Measurements from ENCODE around the gene CRKL. TPM values are rescaled to one million over a fixed set of nuclear protein-coding genes. Genes with fewer than 3 reads are reported as not detected.
A peak's percentile ranks its signal among the peaks of the same experiment; 100 is the strongest.

Gene CRKL
- total RNA-seq, 1 experiment from 2014 or later: 33.9 TPM

- DNase-seq (ENCODE audit: low spot score): peak; percentile 33
- in situ Hi-C loops (cut with HindIII; ENCODE audit: low sequenced_read_pairs): no loop called here
These were observed 83.2 kb downstream of the CRKL start for GRCh38 chr22:21000207-21000986.

DNA sequence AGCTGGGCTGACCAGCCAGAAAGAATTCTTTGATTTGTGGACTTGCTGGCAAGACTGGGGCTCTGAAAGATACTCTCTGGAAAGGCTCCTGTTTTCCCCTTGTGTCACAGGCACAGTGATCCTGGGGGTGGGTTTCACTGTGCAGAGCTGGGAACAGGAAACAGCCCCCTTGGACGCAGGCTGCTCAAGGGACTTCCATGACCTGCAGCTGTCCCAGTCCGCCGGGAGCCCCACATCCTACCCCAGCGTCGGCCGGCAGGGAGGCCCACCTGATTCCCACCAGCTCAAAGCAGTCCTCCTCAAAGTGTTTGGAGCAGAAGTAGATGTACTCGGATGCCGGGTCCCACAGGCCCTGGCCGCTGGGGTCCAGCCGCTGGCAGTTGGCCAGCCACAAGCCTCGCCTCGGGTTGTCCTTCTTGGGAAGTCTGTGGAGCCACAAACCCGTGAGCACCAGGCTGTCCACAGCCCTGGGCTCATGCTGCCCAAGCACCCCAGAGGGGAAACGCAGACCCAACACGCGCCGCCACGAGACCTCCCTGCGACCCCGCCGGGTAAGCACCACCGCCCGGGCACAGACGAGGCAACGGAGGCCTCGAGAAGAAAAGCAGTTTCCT, 83.9 kb downstream of the CRKL start:
- in situ Hi-C loops (cut with HindIII; ENCODE audit: low sequenced_read_pairs): no loop called here
- no peak for DNase-seq (ENCODE audit: low spot score)

DNA sequence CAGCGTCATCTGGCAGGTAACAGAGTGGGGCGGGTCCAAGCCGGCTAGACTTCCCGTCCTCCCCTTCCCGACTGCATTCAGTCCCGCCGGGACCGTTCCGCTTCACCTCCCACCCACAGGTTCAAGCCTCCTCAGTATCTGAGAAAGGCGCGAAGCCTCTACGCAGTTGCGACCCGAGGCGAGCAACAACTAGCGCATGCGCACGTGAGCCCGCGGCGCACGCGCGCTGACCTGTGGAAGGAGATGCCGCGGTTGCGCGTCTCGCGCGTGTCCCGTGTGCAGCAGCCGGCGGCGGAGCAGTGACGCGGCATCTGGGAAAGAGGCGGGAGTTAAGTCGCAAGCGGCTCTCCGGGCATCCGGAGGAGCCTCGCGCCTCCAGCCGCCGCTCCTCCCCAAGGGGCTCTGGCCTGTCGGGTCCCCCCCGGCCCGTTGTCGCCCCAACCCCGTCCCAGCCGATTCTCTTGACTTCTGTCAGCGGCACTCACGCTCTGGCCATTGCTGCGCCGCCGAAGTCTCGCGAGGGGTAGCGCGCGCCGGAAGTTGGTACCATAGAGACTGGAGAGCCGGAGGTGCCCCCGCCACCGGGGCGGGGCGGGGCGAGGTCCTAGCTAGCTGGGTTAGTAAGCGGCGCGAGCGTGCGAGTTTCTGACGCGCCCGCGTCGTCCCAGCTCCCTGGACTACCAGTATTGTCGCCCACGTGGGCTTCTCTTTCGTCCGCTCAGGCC, 84.6 kb downstream of the CRKL start, which contains the start of gene THAP7:
Gene THAP7, minus strand, starts transcription at position 518 of the 725 bp plus-strand sequence. Its CDS starts 207 bp downstream, at position 311.
- in situ Hi-C loops (cut with HindIII; ENCODE audit: low sequenced_read_pairs): no loop called here
- DNase-seq (ENCODE audit: low spot score): peak; percentile 96

Other genes starting within 250 kb of the CRKL start
- gene SERPIND1, start 143.3 kb upstream of the CRKL start, total RNA-seq (2014; rRNA removed; shearing (Covaris generic)): not detected in 2 replicates
- gene PI4KA, start 58.6 kb upstream of the CRKL start, total RNA-seq (2014; rRNA removed; shearing (Covaris generic)): 34.3 and 37.2 TPM in 2 replicates
- 8.3 and 16.4 TPM in 2 replicates for gene SNAP29, start 58.4 kb upstream of the CRKL start, total RNA-seq (2014; rRNA removed; shearing (Covaris generic))
- gene AIFM3, start 49.8 kb downstream of the CRKL start, total RNA-seq (2014; rRNA removed; shearing (Covaris generic)): 130 and 138 TPM in 2 replicates
- 41.5 and 67.0 TPM in 2 replicates for gene LZTR1, start 64.9 kb downstream of the CRKL start, total RNA-seq (2014; rRNA removed; shearing (Covaris generic))
- 70.5 and 73.5 TPM in 2 replicates for gene THAP7, start 84.7 kb downstream of the CRKL start, total RNA-seq (2014; rRNA removed; shearing (Covaris generic))
- 0.98 and 1.1 TPM in 2 replicates for gene P2RX6, start 97.8 kb downstream of the CRKL start, total RNA-seq (2014; rRNA removed; shearing (Covaris generic))
- not detected in 2 replicates for gene SLC7A4, start 115.2 kb downstream of the CRKL start, total RNA-seq (2014; rRNA removed; shearing (Covaris generic))
- gene LRRC74B, start 128.5 kb downstream of the CRKL start, total RNA-seq (2014; rRNA removed; shearing (Covaris generic)): not detected in 2 replicates

Data from G401 (cell line).